ENCODE measurements around the gene SBF2.
"Not testable (repeated sequence)": the region's sequence is repeated elsewhere in the genome, so short reads cannot be mapped to it uniquely, and the experiment has no call there.

Gene SBF2

GRCh38 chr11:9952511-9953196 is 341.4 kb downstream of the SBF2 start:
- DNase-seq (ENCODE audit: low read depth), result no peak

- DNase-seq (ENCODE audit: low read depth), result no peak
These were observed 342.2 kb downstream of the SBF2 start for GRCh38 chr11:9951807-9952206.

GRCh38 chr11:9950462-9950861 is 343.6 kb downstream of the SBF2 start:
- no peak for DNase-seq (ENCODE audit: low read depth)

DNA sequence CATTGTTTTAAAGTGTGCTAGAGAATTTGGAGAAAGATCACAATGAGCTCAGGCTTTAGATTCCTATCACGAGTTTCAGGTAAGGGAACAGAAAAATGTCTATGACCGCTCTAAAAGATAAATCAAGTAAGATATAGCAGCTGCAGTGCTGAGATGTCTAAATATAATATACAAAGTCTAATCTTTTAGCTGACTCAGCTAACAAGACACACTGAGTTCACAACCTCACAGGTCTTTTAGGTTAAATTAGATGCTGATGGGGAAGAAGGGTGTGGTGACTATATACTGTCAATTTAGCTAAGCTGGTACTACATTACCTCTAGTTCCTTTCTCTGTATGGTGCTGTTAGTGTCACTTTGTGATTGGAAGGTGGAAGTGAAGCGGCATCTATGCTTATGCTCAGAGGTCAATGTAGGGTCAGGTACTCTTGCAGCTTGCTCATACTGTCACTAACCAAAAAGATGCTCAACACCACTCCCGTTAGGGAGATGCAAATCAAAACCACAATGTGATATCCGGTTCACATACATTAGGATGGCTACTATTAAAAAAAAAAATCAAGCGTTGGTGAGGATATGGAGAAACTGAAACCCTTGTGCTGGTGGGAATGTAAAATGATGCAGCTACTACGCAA is 346.7 kb downstream of the SBF2 start:
- no peak for DNase-seq (ENCODE audit: low read depth)

GRCh38 chr11:9945680-9946079 is 348.3 kb downstream of the SBF2 start:
- DNase-seq (ENCODE audit: low read depth), result not testable (repeated sequence)

GRCh38 chr11:9943386-9944110 is 350.5 kb downstream of the SBF2 start:
- no peak for DNase-seq (ENCODE audit: low read depth)

DNA sequence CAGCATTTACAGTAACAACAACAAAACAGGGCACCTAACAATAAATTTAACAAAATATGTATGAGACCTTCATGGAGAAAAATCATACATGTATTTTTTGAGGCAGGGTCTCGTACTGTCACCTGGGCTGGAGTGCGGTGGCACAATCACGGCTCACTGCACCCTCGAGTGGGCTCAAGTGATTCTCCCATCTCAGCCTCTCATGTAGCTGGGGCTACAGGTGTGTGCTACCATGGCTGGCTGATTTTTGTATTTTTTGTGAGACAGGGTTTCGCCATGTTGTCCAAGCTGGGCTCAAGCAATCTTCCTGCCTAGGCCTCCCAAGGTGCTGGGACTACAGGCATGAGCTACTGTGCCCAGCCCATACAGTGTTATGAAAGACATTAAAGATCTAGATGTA is 352.0 kb downstream of the SBF2 start:
- no peak for DNase-seq (ENCODE audit: low read depth)

GRCh38 chr11:9939150-9939549 is 354.9 kb downstream of the SBF2 start:
- not testable (repeated sequence) for DNase-seq (ENCODE audit: low read depth)

GRCh38 chr11:9936754-9937153 is 357.3 kb downstream of the SBF2 start:
- no peak for DNase-seq (ENCODE audit: low read depth)

- DNase-seq (ENCODE audit: low read depth), result not testable (repeated sequence)
These were observed 361.2 kb downstream of the SBF2 start for GRCh38 chr11:9932843-9933242.

GRCh38 chr11:9930562-9931331 is 363.3 kb downstream of the SBF2 start:
- not testable (repeated sequence) for DNase-seq (ENCODE audit: low read depth)

GRCh38 chr11:9927670-9928069 is 366.3 kb downstream of the SBF2 start:
- DNase-seq (ENCODE audit: low read depth), result no peak

DNA sequence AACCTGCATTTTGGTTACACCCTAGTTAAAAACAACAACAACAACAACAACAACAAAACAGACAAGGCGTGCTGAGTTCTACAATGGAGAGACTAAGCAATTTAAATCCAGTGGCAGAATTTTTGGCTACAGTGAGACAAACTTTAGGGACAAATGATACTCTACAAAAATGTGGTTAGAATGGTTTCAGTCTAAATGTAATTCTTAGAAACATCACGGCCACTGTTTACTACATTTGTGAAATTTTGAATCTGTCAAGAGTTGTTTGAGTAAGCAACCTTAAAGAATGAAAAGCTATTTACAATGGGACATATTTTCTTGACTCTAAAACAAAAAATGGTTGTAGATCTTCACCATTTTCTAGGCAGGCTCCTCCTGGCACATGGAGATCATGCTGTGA is 370.7 kb downstream of the SBF2 start:
- DNase-seq (ENCODE audit: low read depth), result no peak

DNA sequence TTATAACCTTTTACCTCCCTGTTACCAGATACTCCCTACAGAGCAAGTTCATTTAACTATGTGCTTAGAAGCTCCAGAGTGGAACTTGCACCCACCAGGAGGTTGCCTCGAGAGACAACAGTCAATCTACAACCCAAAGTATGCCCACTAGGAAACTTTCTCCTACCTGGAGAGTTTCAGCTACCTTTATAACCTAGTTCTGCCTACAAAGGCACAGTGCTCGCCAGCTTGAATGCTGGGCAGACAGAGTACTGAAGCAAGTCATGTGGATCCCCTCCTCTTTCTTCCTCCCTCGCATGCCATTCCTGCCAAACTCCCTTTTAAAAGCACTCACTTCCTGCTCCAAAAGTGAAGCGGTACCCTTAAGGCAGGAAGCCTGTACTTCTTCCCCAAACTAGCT is 371.2 kb downstream of the SBF2 start:
- DNase-seq (ENCODE audit: low read depth), result no peak

DNA sequence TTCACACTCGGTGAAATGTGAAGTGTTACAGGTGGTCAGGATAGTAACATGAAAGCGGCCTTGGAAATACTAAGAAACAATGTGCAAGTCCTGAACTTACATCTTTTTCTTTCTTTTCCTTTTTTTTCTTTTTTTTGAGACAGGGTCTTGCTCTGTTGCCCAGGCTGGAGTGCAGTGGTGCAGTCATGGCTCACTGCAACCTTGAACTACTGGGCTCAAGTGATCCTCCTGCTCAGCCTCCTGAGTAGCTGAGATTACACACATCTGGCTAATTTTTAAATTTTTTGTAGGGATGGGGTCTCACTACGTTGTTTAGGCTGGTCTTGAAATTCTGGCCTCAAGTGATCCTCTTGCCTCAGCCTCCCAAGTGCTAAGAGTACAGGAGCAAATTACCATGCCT is 377.5 kb downstream of the SBF2 start:
- no peak for DNase-seq (ENCODE audit: low read depth)

DNA sequence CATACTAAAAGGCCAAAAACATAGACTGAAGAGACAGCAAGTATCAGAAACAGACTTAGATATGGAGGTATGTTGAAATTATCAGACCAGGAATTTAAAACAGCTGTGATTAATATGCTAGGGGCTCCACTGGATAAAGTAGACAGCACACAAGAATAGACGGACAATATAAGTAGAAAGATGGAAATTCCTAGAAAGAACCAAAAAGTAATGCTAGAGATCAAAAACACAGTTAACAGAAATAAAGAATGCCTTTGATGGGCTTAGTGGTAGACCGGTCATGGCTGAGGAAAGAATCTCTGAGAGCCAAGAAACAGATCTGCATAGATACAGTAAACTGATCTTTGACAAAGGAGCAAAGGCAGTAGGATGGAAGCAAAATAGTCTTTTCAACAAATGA is 380.0 kb downstream of the SBF2 start:
- DNase-seq (ENCODE audit: low read depth), result no peak

GRCh38 chr11:9905960-9906791 is 387.8 kb downstream of the SBF2 start:
- no peak for DNase-seq (ENCODE audit: low read depth)

- no peak for DNase-seq (ENCODE audit: low read depth)
These were observed 388.5 kb downstream of the SBF2 start for GRCh38 chr11:9905501-9905951.

- DNase-seq (ENCODE audit: low read depth), result no peak
These were observed 390.4 kb downstream of the SBF2 start for GRCh38 chr11:9903579-9903978.

- no peak for DNase-seq (ENCODE audit: low read depth)
These were observed 392.1 kb downstream of the SBF2 start for GRCh38 chr11:9901943-9902342.

GRCh38 chr11:9900253-9900652 is 393.8 kb downstream of the SBF2 start:
- DNase-seq (ENCODE audit: low read depth), result not testable (repeated sequence)

All from activated T-cell treated with anti-CD3 and anti-CD28 coated beads for 24 hours (primary cell).